ENCODE measurements around the gene NDUFS8.

- TF ChIP-seq YY1 (IDR thresholded peaks at IDR 0.05; ENCODE audit: insufficient read depth, insufficient read length) (no peak), SUZ12 (IDR thresholded peaks at IDR 0.05; ENCODE audit: extremely low read depth, insufficient read depth, insufficient read length) (no peak), ZNF274 (IDR thresholded peaks at IDR 0.05; ENCODE audit: low read depth, low read length) (no peak)
These were observed 20.9 kb upstream of the NDUFS8 start for GRCh38 chr11:68009391-68010089.

Data from NT2/D1 (cell line).